ENCODE measurements around the gene TSPEAR.
"Not testable (repeated sequence)": the region's sequence is repeated elsewhere in the genome, so short reads cannot be mapped to it uniquely, and the experiment has no call there.

The TSPEAR gene

DNA sequence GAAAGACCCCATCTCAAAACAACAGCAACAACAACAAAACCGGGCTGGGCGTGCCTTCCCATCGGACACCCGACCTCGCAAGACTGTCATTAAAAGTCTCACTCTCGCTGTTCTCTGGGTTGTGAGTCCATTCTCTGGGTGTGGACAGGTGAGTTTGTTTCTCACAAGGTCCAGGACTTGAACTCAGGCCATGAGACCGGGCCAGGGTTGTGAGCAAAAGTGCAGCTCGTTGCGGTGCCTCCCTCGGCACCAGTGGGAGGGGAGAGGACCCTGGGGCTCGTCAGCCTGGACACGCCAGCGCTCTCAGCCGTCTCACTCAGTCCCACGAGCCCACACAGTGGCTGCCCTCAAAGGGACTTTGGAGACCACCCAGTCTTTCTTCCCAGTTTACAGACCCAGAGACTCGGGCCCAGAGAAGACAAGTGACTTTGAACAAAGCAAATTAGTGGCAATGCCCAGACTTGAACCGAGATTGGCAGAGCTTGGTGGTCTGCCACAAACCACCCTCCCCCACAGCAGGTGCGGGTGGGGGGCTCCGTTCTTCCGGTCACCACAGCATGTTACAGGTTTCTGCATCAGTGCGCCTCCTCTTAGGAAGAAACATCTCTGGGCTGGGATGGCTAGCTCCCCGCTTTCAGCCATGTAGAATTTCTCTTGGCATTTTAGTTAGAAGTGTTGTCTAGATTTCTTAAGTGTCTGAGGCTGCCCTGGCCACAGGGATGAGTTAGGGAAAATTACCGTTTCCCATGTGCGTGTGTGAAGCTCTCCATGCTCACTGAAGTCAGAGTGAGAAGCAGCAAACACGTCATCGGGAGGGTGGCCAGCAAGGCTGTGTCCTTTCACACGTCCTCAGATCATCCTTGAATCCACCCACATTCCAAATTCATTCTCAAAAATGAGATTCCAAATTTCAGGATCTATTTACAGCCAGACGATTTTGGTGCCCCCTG lies 227.8 kb downstream of the TSPEAR start:
- TF ChIP-seq CTCF (IDR thresholded peaks at IDR 0.05; ENCODE audit: low read length, missing control alignments): no peak
- no peak for DNase-seq (ENCODE audit: low read depth)
- H3K4me3 ChIP-seq (replicated peaks; ENCODE audit: low read depth, low read length): no peak overlapping the region

DNA sequence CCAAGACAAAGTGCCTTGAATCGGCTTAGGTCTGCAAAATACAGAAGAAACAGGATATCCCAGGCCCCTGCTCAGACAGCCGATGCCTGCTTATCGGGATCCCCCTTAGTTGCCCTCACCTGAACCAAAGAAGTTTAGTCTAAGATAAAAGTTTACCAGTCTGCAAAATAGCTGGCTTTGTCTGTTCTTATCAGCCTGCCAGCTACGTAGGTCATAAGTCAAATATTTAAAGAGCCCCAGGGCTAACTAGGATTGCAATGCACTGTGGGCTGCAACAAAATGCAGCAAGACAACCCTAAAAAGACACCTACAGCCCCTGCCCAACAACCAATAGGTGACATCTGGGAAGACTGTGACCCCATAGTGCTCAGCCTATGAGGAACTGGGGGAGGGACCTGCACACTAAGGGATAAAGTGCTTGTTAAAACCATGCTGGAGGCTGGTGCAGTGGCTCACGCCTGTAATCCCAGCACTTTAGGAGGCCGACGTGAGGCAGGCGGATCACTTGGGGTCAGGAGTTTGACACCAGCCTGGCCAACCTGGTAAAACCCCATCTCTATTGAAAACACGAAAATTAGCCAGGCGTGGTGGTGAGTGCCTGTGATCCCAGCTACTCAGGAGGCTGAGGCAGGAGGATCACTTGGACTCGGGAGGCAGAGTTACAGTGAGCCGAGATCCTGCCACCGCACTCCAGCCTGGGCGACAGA lies 228.6 kb downstream of the TSPEAR start:
- DNase-seq (ENCODE audit: low read depth): no peak
- no peak overlapping the region for H3K4me3 ChIP-seq (replicated peaks; ENCODE audit: low read depth, low read length)
- no peak for TF ChIP-seq CTCF (IDR thresholded peaks at IDR 0.05; ENCODE audit: low read length, missing control alignments)

GRCh38 chr21:44480200-44481053 lies 230.9 kb downstream of the TSPEAR start:
- no peak for TF ChIP-seq CTCF (IDR thresholded peaks at IDR 0.05; ENCODE audit: low read length, missing control alignments)
- no peak for DNase-seq (ENCODE audit: low read depth)

GRCh38 chr21:44479556-44480199 lies 231.7 kb downstream of the TSPEAR start:
- DNase-seq (ENCODE audit: low read depth): peak; percentile 26
- peak; percentile 47 for TF ChIP-seq CTCF (IDR thresholded peaks at IDR 0.05; ENCODE audit: low read length, missing control alignments)
- H3K4me3 ChIP-seq (replicated peaks; ENCODE audit: low read depth, low read length): not testable (repeated sequence)

More at GRCh38 chr21:44480200-44481053, 230.9 kb downstream of the TSPEAR start:
- H3K4me3 ChIP-seq (replicated peaks; ENCODE audit: low read depth, low read length): no peak overlapping the region

DNA sequence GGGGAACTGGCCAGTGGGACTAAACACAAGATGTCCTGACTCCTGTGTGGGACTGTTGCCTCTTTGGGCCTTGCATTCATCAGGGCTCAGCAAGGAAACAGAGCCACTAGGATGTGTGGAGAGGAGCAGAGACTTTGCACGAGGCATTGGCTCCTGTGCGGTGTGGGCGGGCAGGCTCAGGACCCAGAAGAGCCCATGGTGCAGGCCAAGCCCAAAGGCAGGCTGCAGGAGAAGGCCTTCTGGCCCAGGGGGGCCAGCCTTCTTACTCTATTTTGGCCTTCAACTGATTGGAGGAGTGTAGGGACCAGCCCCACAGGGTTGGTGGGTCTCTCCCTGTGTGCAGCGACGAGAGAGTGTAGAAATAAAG lies 232.6 kb downstream of the TSPEAR start:
- TF ChIP-seq CTCF (IDR thresholded peaks at IDR 0.05; ENCODE audit: low read length, missing control alignments): no peak
- no peak for DNase-seq (ENCODE audit: low read depth)
- H3K4me3 ChIP-seq (replicated peaks; ENCODE audit: low read depth, low read length): no peak overlapping the region

GRCh38 chr21:44478124-44478800 lies 233.1 kb downstream of the TSPEAR start:
- no peak overlapping the region for H3K4me3 ChIP-seq (replicated peaks; ENCODE audit: low read depth, low read length)
- DNase-seq (ENCODE audit: low read depth): no peak
- no peak for TF ChIP-seq CTCF (IDR thresholded peaks at IDR 0.05; ENCODE audit: low read length, missing control alignments)

All from fibroblast of pulmonary artery (primary cell).